HFFc6 (cell line): ENCODE results near the gene PAPPA. TPM values are rescaled to one million over a fixed set of nuclear protein-coding genes. Genes with fewer than 3 reads are reported as not detected.

Experiments
- DNase-seq: peaks from one replicate; pipeline ENCODE4 v3.0.0-alpha.2; 2018
- H3K27ac Mint-ChIP-seq: 2 replicates; pipeline ENCODE4 v1.8.0; 2020; ENCODE audit warnings: mild to moderate bottlenecking, mixed read lengths
- H3K27me3 Mint-ChIP-seq: 2 replicates; pipeline ENCODE4 v1.8.0; 2021; ENCODE audit warnings: mild to moderate bottlenecking, moderate library complexity, mixed read lengths; ENCODE audit not compliant: insufficient read depth
- H3K36me3 Mint-ChIP-seq: 2 replicates; pipeline ENCODE4 v1.8.0; 2021; ENCODE audit warnings: low read depth, mixed read lengths
- H3K4me1 Mint-ChIP-seq: 2 replicates; pipeline ENCODE4 v1.8.0; 2020; ENCODE audit warnings: low read depth, mixed read lengths
- H3K4me3 Mint-ChIP-seq: 2 replicates; pipeline ENCODE4 v1.8.0; 2020; ENCODE audit warnings: mild to moderate bottlenecking, moderate library complexity, mixed read lengths
- H3K9me3 Mint-ChIP-seq: 2 replicates; pipeline ENCODE4 v1.8.0; 2020; ENCODE audit warnings: mild to moderate bottlenecking, mixed read lengths
- total RNA-seq, 6 experiments: library from RNA; stranded (reverse); fragmentation: NEBNext Ultra II Directional; extraction: Animal tissue kit (Norgen Biotek cat#: 25700); gene quantifications; 2 replicates in 1 of 6; 3 replicates in 5 of 6; pipeline ENCODE4 v1.2.3, GENCODE V29; 2021
- TF ChIP-seq, protein P1 (sequence below): fragments of 200-600 bp; sonication (generic); IDR thresholded peaks from 2 replicates; pipeline ENCODE4 v1.5.0; 2021; ENCODE audit warnings: antibody characterized with exemption, mild to moderate bottlenecking

Gene PAPPA
- total RNA-seq, 6 experiments from 2014 or later: 8.2 to 13.2 (median 12.3) TPM

DNA sequence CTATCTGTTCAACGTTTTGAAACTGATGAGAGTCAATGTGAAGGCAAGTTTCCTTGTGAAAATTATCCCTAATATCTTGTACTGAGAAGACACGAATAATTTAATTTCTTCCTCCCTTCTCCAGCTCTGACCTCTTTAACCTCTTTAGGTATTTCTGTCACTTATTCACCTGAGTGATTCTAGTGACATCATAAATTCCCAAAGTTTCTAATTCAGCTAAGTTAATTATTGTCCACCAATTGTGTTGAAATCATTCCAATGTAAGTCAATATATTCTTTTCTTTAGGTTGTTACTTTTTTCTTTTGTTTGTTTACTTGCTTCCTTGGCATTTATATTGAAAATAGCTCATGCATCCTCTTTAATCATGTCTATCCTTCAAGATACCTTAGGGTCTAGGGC lies 143.8 kb downstream of the PAPPA start:
- TF ChIP-seq, protein P1, sequence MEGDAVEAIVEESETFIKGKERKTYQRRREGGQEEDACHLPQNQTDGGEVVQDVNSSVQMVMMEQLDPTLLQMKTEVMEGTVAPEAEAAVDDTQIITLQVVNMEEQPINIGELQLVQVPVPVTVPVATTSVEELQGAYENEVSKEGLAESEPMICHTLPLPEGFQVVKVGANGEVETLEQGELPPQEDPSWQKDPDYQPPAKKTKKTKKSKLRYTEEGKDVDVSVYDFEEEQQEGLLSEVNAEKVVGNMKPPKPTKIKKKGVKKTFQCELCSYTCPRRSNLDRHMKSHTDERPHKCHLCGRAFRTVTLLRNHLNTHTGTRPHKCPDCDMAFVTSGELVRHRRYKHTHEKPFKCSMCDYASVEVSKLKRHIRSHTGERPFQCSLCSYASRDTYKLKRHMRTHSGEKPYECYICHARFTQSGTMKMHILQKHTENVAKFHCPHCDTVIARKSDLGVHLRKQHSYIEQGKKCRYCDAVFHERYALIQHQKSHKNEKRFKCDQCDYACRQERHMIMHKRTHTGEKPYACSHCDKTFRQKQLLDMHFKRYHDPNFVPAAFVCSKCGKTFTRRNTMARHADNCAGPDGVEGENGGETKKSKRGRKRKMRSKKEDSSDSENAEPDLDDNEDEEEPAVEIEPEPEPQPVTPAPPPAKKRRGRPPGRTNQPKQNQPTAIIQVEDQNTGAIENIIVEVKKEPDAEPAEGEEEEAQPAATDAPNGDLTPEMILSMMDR: no peak
- Mint-ChIP-seq H3K4me3 (no peak overlapping the region), H3K27me3 (no peaks in the 10 kb centered on the region), H3K4me1 (no peaks in the 10 kb centered on the region), H3K27ac (no peak overlapping the region), H3K9me3 (no peaks in the 10 kb centered on the region), H3K36me3 (peaks cover 3% of the 10 kb centered on the region; the same call in 1 of the 2 replicates)
- DNase-seq: no peak

DNA sequence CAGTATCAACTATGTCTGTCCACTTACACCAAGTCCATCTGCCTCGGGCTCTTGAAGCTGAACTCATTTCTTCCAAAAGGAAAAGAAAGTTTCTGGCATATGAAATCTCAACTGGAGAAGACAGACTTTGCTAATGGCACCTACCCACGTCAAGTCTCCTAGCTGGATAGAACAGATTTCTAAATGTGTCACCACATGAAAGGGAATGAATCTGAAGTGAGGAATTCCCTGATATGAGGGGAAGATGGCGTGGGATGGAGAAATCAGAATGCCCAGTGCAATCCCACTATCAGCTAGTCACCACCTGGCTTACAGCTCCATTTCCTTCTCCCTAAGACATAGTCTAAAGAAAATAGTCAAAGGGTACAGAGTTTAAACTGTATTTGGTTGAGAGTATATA lies 144.7 kb downstream of the PAPPA start:
- H3K9me3 Mint-ChIP-seq: no peaks in the 10 kb centered on the region

DNA sequence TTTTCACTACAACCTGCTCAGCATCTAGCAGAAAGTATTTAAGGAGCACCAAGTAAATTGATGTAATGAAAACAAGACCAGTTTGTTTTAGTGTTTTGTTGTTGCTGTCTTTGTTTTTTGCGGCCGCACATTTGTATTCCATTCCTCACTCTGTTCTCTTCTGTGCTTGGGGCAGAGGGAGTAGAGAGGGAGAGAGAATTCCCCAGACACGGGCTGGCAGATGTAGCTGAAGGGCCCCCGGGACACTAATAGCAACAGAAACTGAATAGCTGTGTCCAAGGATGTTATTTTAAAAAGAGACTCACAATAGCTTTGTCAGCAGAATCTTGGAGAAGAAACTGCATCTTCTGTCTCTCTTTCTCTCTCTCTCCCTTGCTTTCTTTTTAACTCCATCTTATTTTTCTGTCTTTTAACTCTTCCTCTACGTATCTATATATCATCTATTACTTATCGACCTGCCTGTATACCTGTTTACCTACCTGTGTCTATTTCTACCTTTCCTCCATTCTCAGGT lies 145.3 kb downstream of the PAPPA start:
- no peaks in the 10 kb centered on the region for H3K4me1 Mint-ChIP-seq
- no peak overlapping the region for H3K27ac Mint-ChIP-seq

More for the DNA sequence above, 144.7 kb downstream of the PAPPA start:
- H3K27ac Mint-ChIP-seq: no peak overlapping the region
- DNase-seq: no peak
- H3K27me3 Mint-ChIP-seq: no peaks in the 10 kb centered on the region; the same call in 1 of the 2 replicates
- peaks cover 12% of the 10 kb centered on the region for H3K36me3 Mint-ChIP-seq
- H3K4me3 Mint-ChIP-seq: no peak overlapping the region
- no peaks in the 10 kb centered on the region for H3K4me1 Mint-ChIP-seq
- TF ChIP-seq, protein P1: no peak

DNA sequence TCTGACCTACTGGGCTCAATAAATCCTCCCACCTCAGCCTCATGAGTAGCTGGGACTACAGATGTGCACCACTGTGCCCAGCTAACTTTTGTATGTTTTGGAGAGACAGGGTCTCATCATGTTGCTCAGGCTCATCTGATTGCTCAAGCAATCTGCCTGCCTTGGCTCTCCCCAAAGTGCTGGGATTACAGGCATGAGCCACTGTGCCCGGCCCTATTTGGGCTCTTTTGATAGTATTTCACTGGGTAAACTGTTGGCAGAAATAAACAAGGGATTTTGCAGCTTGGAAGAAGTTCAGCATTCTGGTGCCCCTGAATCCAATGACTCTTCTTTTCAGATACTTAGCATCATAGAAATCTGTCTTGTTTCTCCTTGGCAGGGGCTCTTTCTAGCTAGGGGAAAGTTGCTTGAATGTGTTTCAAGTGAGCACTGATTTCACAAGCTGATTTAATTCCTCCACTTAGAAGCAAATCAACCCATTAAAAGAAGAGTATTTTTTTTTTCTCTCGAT lies 146.8 kb downstream of the PAPPA start:
- no peak overlapping the region for H3K27ac Mint-ChIP-seq
- H3K4me3 Mint-ChIP-seq: no peak overlapping the region
- DNase-seq: no peak
- TF ChIP-seq, protein P1: no peak
- no peaks in the 10 kb centered on the region for H3K9me3 Mint-ChIP-seq
- no peaks in the 10 kb centered on the region for H3K4me1 Mint-ChIP-seq
- peaks cover 26% of the 10 kb centered on the region for H3K36me3 Mint-ChIP-seq
- H3K27me3 Mint-ChIP-seq: peaks cover 2% of the 10 kb centered on the region

More for the DNA sequence above, 145.3 kb downstream of the PAPPA start:
- no peak overlapping the region for H3K4me3 Mint-ChIP-seq
- no peak for DNase-seq
- no peaks in the 10 kb centered on the region; the same call in 1 of the 2 replicates for H3K27me3 Mint-ChIP-seq
- TF ChIP-seq, protein P1: no peak
- H3K36me3 Mint-ChIP-seq: peaks cover 17% of the 10 kb centered on the region
- no peaks in the 10 kb centered on the region for H3K9me3 Mint-ChIP-seq

DNA sequence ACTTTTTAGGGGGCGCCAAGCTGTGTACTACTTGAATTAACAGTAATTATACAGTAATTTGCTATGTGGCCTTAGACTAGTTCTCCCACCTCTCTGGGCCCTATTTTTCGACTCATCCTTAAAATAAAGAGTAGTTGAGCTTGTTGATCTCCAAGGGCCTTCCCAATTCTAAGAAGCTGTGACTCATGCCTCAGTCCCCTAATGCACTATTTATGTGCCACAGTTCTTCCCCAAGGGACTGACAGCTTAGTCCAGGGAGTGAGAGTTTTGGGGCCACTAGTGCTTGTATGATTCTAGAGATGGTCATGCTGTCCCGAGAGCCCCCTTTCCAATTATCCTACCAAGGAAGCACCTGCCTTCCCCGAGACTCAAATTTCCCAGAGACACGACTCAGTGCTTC lies 149.7 kb downstream of the PAPPA start:
- no peak for DNase-seq
- H3K9me3 Mint-ChIP-seq: no peaks in the 10 kb centered on the region
- H3K4me3 Mint-ChIP-seq: no peak overlapping the region
- H3K36me3 Mint-ChIP-seq: peaks cover 30% of the 10 kb centered on the region
- H3K4me1 Mint-ChIP-seq: no peaks in the 10 kb centered on the region
- peaks cover 2% of the 10 kb centered on the region for H3K27me3 Mint-ChIP-seq
- TF ChIP-seq, protein P1: no peak
- H3K27ac Mint-ChIP-seq: no peak overlapping the region
